Effector CD8-positive, alpha-beta T cell (primary cell): ENCODE data around the gene LCNL1.

Source experiments
- DNase-seq: peaks from one replicate; lab custom pipeline; 2025; lab: John Stamatoyannopoulos, UW

The LCNL1 gene

DNA sequence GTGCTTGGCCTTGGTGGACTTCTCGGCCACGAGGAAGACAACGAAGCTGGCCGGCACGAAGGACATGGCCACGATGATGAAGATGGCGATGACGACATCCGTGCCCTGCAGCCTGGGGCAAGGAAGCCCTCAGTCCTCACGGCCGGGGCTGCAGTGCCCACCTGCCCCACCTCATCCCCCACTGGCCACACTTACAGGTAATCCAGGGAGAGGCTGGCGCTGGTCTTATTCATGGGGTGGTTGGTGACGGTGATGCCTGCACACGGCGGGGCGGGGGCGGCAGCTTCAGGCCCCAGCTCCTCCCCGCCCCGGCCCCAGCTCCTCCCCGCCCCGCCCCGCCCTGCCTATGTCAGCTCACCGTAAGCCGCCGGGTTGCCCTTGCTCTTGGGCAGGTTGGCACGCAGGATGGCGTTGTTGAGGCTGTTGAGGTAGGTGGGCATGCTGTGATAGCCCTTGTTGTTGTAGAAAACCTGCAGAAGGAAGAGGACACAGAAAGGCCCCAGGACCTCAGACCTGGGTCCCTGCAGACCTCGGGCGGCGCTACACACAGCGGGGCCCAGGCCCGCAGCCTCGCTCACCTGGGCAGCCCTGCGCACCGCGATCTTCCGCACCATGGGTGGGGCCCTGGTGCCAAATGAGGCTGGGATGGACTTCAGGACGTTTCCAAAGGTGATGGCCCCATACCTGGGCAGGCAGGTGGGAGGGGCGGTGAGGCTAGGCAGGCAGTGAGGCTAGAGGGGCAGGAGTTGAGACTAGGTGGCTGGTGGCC is 29.3 kb downstream of the LCNL1 start:
- no peak for DNase-seq

DNA sequence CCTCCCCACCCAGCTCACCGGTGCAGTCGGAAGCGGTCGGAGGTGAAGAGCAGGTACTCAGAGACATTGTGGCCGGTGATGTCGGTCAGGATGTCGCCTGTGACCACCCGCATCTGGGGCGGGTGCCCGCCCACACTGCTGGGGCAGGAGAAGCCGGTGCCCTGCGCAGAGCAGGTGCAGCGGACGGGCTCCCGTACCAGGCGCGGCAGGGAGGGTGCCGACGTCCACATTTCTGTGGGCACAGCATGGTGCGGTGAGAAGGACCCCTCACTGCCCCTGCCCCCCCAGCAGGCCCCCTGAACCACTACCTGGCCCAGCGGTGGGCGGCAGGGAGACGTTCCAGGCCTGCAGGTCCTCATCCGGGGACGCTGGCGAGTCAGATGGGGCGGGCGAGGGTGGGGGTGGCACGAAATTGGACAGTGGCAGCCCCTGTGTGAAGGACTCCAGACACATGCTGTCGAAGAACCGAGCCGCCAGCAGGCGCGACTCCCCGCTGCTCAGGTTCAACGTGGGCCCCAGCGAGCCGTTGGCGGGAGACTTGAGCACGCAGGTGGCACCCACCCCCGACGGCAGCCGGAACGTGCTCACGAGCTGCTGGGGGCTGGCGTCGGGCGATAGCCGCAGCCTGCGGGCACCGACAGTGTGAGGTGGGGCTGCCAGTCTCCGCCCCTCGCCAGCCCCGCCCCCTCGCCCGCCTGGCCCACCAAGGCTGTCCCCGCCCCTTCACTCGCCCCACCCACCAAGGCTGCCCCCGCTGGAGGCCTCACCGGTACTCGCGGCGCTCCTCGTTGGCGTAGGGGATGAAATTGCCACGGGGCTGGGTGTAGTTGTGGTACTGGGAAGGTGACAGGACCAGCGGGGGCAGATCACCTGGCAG is 30.1 kb downstream of the LCNL1 start:
- DNase-seq, result no peak

DNA sequence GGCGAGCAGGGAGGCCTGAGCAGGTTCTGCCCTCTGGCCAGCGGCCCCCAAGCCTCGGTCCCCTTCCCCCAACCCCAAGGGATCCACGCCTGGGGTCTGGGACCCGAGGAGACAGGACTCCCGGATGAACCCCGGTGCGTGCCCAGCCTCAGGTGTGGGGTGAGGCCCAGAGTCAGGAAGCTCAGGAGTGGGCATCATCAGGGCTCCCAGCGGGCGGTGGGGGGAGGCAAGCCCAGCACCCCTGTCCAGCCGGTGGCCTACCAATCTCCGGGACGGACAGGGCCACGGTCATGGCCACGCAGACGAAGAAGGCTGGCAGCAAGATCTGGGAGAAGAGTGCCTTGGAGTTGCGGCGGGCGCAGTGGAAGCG is 30.8 kb downstream of the LCNL1 start:
- no peak for DNase-seq

- no peak for DNase-seq
Measured at GRCh38 chr9:137014166-137014565, 31.4 kb downstream of the LCNL1 start.

DNA sequence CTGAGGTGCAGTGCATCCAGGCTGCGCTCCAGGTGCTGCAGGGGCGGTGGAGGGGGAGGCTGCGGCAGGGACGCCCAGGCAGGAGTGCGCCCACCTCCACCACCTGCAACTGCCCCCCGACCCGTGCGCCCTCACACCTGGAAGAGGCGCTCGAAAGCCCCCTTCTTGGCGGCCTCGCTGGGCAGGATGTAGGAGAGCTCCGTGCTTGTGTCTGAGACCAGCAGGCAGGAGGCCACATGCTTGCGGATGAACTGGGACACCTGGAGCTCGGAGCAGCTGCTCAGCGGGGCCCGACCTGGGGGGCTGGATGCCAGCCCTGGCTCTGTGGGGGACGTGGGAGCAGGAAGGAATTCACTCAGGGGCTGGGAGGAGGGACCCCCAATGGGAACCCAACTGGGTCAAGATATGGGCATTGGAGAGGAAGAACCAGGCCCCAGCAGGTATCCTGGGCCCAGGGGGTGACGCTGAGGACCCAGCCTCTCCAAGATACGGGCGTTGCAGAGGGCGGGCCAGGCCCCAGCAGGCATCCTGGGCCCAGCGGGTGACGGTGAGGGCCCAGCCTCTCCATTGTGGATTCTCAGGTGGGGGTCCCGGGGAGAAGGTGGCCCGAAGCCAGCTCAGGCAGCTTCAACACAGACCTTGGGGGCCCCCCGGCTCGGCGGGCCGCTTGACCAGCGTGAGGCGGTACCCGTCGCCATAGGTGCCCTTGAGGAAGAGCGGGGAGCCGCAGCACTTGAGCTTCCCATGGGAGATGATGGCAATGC is 32.2 kb downstream of the LCNL1 start:
- no peak for DNase-seq

DNA sequence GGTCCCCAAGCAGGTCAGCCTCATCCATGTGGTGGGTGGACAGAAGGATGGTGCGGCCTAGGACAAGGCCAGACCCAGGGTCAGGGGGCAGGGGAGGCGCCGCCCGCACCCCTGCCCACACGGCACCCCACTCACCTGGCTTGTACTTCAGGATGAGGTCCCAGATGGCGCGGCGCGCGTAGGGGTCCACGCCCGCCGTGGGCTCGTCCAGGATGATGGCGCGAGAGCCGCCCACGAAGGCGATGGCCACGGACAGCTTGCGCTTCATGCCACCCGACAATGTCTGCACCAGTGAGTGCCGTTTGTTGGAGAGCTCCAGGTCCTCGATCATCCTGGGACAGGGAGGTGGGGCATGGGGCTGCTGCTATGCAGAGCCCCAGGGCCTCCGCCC is 32.7 kb downstream of the LCNL1 start:
- no peak for DNase-seq

DNA sequence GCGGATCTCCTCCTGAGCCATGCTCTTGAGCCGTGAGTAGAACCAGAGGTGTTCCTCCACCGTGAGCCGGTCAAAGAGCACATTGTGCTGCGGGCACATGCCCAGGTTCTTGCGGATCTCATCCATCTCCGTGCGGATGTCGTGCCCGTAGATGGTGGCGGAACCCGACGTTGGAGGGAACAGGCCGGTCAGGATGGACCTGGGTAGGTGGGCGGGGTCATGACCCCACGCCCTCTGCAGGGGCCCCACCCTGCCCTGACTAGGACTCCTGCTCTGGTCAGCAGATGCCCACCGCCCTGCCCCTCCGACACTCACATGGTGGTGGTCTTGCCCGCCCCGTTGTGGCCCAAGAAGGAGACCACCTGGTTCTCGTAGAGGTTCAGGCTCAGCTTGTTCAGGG is 33.2 kb downstream of the LCNL1 start:
- no peak for DNase-seq

DNA sequence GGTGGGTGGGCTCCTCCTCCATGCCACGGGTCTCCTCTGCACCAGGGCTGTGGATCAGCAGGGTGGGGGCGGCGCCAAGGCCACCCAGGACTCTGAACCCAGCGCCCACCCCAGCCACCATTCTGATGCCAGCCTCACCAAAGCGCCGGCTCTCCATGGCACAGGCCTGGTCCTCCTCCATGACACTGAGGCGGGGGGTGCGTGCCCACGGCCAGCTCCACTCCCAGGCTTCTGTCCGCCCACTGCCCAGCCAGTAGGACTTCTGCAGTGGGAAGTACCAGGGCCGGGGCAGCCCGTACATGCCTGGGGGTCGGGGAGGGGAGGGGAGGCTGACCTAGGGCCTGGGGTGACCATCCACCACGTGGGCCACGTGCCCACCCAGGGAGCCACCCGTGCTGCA is 33.6 kb downstream of the LCNL1 start:
- DNase-seq, result no peak

- DNase-seq, result no peak
Measured at GRCh38 chr9:137017071-137017470, 34.3 kb downstream of the LCNL1 start.

DNA sequence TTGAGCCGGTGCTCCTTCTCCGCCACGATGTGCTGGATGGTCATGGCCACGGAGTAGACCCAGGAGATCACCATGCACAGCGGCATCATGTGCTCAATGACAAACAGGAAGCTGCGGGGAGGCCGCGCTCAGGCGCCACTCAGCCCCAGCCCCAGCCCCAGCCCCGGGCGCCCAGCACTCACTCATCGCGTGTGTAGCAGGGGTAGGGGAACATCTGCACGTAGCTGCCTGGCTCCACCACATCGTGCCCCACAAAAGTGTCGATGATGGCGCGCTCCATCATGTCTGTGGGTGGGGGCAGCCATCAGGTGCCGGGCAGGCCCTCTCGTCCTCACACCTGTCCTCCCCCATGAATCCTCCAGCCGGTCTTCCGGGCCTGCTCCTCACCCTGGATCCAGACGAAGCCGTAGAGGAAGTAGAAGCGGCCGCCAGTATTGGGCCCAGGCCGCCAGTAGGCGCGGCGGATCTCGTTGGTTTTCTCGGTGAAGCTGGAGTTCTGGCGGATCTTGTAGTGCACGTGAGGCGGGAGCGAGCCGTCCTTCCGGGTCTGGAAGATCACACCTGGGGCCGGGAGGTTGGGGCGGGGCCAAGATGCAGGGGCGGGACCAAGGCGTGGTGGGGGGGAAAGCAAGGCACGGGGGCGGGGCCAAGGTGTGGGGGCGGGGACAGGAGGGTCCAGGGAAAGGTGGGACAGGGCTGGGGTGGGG is 35.2 kb downstream of the LCNL1 start:
- no peak for DNase-seq

- no peak for DNase-seq
Measured at GRCh38 chr9:137018761-137019559, 36.2 kb downstream of the LCNL1 start.

DNA sequence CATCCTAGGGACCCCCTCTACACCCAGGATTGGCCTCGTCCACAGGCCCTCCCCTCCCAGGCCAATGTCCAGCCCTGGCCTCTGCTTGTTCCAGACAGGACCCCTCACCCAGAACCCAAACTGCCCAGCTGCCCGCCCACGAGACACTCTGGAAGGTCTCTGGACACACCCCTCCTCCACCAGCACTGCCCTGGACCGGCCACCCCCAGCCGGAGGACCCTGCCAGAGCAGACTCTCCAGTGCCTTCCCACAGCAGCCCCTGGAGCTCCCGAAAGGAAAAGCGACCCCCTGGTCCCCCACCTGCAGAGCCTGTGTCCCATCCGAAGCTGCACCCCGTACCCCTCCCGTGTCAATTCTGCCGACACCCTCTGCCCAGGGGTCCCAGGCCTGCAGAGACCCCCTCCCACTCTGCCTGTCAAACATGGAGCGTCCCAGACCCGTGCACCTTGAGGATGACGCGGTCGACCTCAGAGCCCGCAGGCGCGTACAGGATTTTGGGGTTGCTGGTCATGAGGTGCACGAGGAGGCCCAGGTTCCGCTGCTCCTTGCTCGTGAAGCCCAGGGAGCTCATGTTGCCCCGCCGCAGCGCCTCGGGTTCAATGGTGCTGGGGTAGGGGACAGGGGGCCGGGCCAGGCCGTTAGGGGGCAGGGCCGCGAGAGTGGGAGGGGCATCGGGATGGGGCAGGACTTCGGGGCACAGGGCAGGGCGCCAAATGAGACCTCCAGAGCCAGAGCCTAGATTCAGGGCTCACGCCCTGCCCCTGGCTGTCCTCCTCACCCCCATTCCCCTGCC is 37.3 kb downstream of the LCNL1 start:
- DNase-seq, result no peak

GRCh38 chr9:137020771-137021567 is 38.2 kb downstream of the LCNL1 start:
- no peak for DNase-seq

GRCh38 chr9:137021568-137021978 is 38.8 kb downstream of the LCNL1 start:
- DNase-seq, result no peak

DNA sequence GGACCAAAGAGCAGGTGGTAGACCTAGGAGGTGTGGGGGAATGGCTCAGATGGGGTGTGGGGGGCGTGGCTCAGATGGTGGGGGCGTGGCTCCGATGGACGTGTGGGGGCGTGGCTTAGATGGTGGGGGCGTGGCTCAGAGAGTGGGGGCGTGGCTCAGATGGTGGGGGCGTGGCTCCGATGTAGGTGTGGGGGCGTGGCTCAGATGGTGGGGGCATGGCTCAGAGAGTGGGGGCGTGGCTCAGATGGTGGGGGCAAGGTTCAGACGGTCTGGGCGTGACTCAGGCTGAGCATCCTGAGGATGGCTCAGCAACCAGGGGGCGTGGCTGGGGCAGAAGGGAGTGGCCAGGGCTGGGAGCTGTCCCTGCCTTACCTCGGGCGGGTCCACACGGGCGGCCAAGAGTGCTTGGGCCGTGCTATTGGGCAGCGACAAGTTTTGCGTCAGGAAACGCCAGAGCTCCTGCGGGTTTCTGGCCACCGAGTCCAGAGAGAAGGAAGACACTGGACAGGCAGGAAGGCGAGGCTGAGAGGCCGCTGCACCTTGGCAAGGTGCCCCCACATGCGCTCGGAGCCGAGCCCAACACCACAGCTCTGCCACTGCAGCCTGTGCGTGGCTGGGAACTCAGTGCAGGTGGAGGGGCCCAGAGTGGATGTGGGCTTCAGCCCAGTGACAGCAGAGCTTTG is 39.3 kb downstream of the LCNL1 start:
- DNase-seq, result peak; percentile 60

- no peak for DNase-seq
Measured at GRCh38 chr9:137022662-137023008, 39.8 kb downstream of the LCNL1 start.

- no peak for DNase-seq
Measured at GRCh38 chr9:137023157-137023556, 40.4 kb downstream of the LCNL1 start.

- DNase-seq, result no peak
Measured at GRCh38 chr9:137023583-137023991, 40.8 kb downstream of the LCNL1 start.

GRCh38 chr9:137025517-137025966 is 42.7 kb downstream of the LCNL1 start:
- no peak for DNase-seq
